Activated effector memory CD4-positive, alpha-beta T cell treated with Interleukin-2 at 50 U/mL for 16 hours (primary cell): ENCODE data around the gene CIZ1.
"Not testable (repeated sequence)": the region's sequence is repeated elsewhere in the genome, so short reads cannot be mapped to it uniquely, and the experiment has no call there.

Source experiments
- DNase-seq: peaks from one replicate; pipeline ENCODE4 v3.0.0-alpha.2; 2020

The CIZ1 gene

GRCh38 chr9:128191406-128192046 lies at the start of gene CIZ1:
CIZ1 (minus strand) TSS chr9:128191572; CDS start chr9:128190857, 715 bp downstream.
- DNase-seq, result peak; percentile 65

- DNase-seq, result no peak
Measured at GRCh38 chr9:128233817-128234406, 42.5 kb upstream of the CIZ1 start.

GRCh38 chr9:128232528-128233428 lies 41.4 kb upstream of the CIZ1 start:
- no peak for DNase-seq

GRCh38 chr9:128231638-128232527 lies 40.5 kb upstream of the CIZ1 start:
- no peak for DNase-seq

- DNase-seq, result not testable (repeated sequence)
Measured at GRCh38 chr9:128230897-128231296, 39.5 kb upstream of the CIZ1 start.

- DNase-seq, result no peak
Measured at GRCh38 chr9:128226412-128226801, 35.0 kb upstream of the CIZ1 start.

- no peak for DNase-seq
Measured at GRCh38 chr9:128225770-128226411, 34.5 kb upstream of the CIZ1 start.

- DNase-seq, result no peak
Measured at GRCh38 chr9:128224877-128225276, 33.5 kb upstream of the CIZ1 start.

- no peak for DNase-seq
Measured at GRCh38 chr9:128222880-128223670, 31.7 kb upstream of the CIZ1 start.

GRCh38 chr9:128222026-128222425 lies 30.7 kb upstream of the CIZ1 start:
- no peak for DNase-seq

GRCh38 chr9:128219831-128220230 lies 28.5 kb upstream of the CIZ1 start:
- no peak for DNase-seq

GRCh38 chr9:128218518-128219389 lies 27.4 kb upstream of the CIZ1 start:
- peak; percentile 86 for DNase-seq

- DNase-seq, result no peak
Measured at GRCh38 chr9:128218172-128218517, 26.8 kb upstream of the CIZ1 start.

GRCh38 chr9:128216781-128217553 lies 25.6 kb upstream of the CIZ1 start:
- DNase-seq, result no peak

- no peak for DNase-seq
Measured at GRCh38 chr9:128215491-128216409, 24.4 kb upstream of the CIZ1 start.

- DNase-seq, result no peak
Measured at GRCh38 chr9:128214571-128215490, 23.5 kb upstream of the CIZ1 start.

GRCh38 chr9:128213746-128214497 lies 22.6 kb upstream of the CIZ1 start:
- DNase-seq, result no peak
